HG03097 (cell line): Measurements from ENCODE around the gene PRR13.

Source experiments
- ATAC-seq: cut with Tn5 transposase; IDR thresholded peaks from one replicate; pipeline ENCODE4 v1.9.1; 2021; ENCODE audit not compliant: unreplicated experiment, low FRiP score

The PRR13 gene

GRCh38 chr12:53489242-53489864 is 47.8 kb downstream of the PRR13 start:
- no peak for ATAC-seq

GRCh38 chr12:53492188-53492587 is 50.7 kb downstream of the PRR13 start:
- ATAC-seq: no peak

DNA sequence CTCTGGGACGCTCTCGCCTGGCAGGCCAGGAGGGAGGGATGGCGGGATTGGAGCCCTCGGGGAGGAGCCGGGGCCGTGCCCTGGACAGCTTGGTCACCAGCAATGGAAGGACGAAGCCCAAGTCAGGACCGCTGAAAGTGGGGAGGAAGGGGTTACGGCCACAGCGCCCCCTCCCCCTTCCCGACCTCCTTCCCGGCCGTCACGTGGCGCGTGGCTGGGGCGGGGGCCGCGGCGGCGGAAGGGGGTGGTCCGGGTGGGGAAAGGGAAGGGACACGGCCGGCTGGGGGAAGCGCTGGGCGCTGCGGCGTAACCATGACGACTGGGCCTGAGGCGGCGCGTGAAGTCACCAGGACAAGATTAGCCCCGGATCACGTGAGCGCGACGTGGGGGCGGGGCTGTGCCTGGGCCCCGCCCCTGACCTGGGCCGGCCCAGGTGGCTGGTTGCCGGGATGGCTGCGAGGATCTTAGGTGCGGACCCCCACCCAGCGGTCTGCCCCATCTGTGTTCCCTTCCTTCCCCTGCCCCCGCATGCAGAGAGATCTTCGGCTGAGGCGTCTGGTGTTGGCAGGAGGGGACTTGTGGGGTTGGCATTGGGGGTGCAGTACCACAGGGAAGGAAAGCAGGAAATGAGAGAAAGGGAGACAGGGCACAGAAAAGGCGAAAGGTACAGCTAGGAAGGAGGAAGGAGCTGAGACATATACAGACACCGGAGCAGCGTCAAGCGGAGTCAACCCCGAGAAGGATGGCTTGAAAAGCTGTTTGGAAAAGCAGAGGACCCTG is 51.5 kb downstream of the PRR13 start:
- peak; percentile 76 for ATAC-seq

DNA sequence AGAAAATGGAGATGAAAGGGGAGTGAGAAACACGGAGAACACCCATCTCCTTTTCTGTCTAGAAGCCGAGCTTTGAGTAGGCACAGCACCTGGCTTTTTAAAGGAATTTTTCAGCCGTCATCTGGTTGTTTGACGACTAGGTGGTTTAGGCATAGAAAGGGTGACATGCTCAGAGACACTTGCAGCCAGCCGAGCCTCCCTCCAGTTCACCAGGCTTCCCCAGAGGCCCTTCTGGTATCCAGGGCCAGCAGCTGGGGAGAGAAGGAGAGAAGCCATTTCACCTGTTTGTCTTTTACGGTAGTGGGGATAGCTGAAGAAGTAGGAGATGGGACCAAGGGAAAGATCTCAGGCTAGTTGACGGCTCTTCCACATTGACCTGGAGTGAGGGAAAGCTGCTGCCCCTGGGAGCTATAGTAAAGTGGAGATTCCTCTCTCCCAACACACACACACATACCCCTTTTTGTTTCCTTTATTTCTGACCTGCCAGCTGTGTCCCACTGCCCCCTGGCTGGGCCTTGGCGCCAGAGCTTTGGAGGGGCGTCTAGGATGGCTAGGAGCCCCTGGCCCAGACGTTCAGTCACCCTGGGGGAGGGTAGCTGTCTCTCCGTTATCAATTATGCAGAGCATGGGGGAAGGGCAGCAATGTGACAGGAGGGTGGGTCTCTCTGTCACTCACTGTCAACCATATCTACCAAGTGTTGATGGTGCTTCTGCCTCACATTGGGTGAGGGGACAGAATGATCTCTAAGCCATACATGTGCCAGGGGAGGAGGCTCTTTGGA is 52.3 kb downstream of the PRR13 start:
- no peak for ATAC-seq
